Measurements from ENCODE around the gene OR10A2.
"Not testable (repeated sequence)": the region's sequence is repeated elsewhere in the genome, so short reads cannot be mapped to it uniquely, and the experiment has no call there.

The OR10A2 gene

GRCh38 chr11:6889835-6890234 is 27.0 kb downstream of the OR10A2 start:
- DNase-seq = no peak

GRCh38 chr11:6892400-6892799 is 29.5 kb downstream of the OR10A2 start, which contains the start of gene OR2D2:
OR2D2 (minus strand) TSS chr11:6892500; CDS start chr11:6892500, 0 bp downstream.
- DNase-seq = no peak

- DNase-seq = no peak
Measured at GRCh38 chr11:6894097-6894496, 31.2 kb downstream of the OR10A2 start.

- DNase-seq = no peak
Measured at GRCh38 chr11:6895010-6895409, 32.2 kb downstream of the OR10A2 start.

GRCh38 chr11:6898911-6899310 is 36.1 kb downstream of the OR10A2 start:
- no peak for DNase-seq

- no peak for DNase-seq
Measured at GRCh38 chr11:6900327-6900999, 37.6 kb downstream of the OR10A2 start.

- not testable (repeated sequence) for DNase-seq
Measured at GRCh38 chr11:6904804-6905203, 41.9 kb downstream of the OR10A2 start.

- DNase-seq = no peak
Measured at GRCh38 chr11:6911378-6911777, 48.5 kb downstream of the OR10A2 start.

- DNase-seq = no peak
Measured at GRCh38 chr11:6911948-6912347, 49.1 kb downstream of the OR10A2 start.

- DNase-seq = no peak
Measured at GRCh38 chr11:6919698-6920097, 56.8 kb downstream of the OR10A2 start.

GRCh38 chr11:6920702-6921101 is 57.8 kb downstream of the OR10A2 start, which contains the start of gene OR2D3:
OR2D3 (plus strand) TSS chr11:6921002; CDS start chr11:6921002, 0 bp downstream.
- DNase-seq = no peak

Measured in Kasumi-1 (cell line).